ENCODE results near the gene APOA1. TPM values are rescaled to one million over a fixed set of nuclear protein-coding genes. Genes with fewer than 3 reads are reported as not detected.
"Not testable (repeated sequence)": the region's sequence is repeated elsewhere in the genome, so short reads cannot be mapped to it uniquely, and the experiment has no call there.

The APOA1 gene
- total RNA-seq, 1 donor from 2014 or later, result 0.10 TPM

- DNase-seq (ENCODE audit: low read depth), result no peak
These were observed 20.5 kb upstream of the APOA1 start for GRCh38 chr11:116857936-116858335.

- DNase-seq (ENCODE audit: low read depth), result no peak
These were observed 19.9 kb upstream of the APOA1 start for GRCh38 chr11:116857316-116857715.

DNA sequence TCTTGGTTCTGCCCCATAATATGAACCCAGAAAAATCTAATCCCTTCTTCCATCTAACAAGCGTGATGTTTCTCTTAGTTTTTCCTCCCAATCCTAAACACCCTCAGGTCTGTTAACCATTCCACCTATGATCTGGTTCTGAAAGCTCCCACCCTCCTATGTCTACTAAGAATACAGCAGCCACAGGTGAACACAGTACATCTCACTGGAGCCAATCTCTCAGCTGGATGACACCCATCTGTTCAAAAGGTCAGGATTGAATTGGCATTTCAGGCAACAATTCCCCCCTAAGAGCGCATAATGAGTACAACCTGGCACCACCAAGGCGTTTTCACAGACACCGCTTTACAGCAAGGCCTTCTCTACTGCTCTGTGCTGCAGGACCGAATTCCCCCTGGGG, 19.0 kb upstream of the APOA1 start:
- DNase-seq (ENCODE audit: low read depth), result no peak

GRCh38 chr11:116855413-116855812, 18.0 kb upstream of the APOA1 start:
- DNase-seq (ENCODE audit: low read depth), result no peak

DNA sequence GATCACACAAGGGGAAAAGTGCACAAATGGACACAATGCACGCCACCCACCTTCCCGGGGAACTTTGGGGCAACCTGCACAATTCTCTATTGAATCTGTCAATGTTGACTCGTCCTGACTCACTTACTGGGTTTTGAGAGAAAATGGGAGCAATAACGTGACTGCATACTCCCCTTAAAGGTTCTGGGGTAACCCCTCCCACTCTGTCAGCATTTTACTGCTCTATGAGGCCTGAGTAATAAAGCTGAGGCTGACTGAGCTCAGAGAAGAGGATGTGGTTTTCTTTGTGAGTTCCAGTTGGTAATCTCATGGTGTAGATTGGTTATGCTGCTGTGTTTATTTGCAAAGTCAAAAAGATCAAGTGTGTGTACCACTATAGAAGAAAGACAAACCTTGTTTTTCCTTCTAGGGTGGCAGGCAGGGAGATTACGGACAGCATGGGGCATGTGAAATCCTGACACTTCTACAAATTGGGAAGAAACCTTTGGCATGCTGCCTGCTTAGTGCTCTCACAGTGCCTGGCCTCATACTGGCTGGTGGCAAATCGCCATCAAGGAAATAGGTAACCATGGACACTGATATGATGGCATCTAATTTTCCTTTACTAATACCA, 16.1 kb upstream of the APOA1 start:
- peak; percentile 96 for DNase-seq (ENCODE audit: low read depth)

DNA sequence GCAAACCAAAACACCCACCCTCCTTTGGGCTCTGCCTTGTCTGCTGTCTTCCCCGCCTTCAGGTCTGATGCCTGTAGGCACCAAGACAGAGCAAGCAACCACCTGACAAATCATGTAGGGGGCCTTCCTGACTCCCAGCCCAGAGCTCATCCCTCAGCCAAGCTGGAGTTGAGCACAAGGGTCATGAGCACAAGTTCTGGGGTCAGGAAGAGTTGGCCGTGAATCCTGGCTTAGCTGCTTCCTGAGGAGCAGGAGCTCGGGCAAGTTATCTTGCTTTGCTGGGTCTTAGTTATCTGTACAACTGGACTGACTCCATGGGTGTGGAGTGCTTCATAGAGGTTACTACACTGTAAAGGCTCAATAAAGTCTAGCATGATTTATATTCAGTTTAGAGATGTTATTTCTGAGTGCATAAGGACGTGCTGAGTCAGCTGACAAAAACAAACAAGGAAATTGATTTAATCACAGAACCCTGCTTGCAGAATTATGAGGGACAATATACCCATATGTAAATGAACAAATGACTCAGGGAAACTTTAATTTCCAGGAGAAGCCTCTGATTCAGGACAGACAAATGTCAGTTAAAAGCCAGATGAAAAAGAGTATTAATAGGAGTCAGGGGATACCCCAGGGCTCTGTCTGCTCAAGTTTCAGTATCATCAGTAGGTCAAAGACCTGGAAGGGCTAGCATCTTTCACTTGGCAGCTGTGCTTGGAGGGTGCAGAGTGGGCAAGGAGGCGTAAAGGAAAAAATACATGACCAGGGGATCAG, 15.0 kb upstream of the APOA1 start:
- DNase-seq (ENCODE audit: low read depth), result peak; percentile 59

DNA sequence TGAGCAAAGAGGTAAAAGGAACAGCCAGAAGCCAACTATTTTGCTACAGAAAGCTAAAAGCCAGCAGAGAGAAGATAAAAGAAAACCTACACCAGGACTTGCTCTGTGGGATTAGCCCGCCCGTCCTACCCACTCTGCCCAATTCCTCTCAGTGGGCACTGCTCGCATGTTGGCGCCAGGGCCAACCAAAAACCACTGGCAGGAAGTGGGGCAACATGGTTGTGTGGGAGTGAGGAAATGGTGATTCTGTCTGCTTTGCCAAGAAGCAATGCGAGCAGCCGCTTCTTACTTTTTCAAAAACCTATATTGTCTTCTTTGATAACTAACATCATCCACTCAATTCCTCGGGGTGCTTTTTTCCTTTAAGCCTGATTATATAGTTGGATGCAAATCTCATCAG, 14.2 kb upstream of the APOA1 start:
- DNase-seq (ENCODE audit: low read depth), result peak; percentile 16

DNA sequence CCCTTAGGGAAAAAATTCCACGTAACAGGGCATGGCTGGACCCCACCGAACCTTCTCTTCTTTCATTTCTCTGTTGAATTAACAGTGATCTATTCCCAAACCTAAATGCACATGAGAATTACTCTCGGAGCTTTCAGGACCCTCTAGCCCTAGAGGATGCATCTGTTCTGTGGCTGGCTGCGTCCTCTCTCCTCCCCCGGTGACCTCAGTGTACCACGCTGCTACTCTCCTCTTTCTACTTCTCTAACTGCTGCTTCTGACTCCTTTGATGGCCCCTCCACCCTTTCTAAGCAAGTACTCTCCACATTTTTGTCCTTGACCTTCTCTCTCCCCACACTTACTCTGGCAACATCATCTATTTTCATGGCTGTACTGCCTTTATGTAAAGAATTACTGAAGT, 12.1 kb upstream of the APOA1 start:
- DNase-seq (ENCODE audit: low read depth), result no peak

DNA sequence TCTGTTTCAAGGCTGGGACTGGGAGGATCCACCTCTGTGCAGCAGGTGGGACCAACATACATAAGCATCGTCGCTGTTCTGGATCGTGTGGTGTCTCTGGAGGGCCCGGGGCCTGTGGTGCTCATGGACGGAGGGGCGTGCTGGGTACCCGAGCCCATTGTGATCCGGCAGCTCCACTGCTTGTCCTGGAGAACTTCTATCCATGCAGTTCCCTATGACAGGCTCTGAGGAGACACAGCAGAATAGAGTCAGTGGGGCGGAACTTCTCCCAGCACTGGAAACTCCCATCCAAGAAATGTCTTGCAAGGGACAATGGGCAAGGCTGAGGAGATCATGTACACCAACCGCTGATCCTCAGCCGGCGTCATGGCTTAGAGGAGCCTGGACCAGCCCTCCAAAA, 11.6 kb upstream of the APOA1 start:
- DNase-seq (ENCODE audit: low read depth), result no peak

- no peak for DNase-seq (ENCODE audit: low read depth)
These were observed 10.2 kb upstream of the APOA1 start for GRCh38 chr11:116847612-116848011.

DNA sequence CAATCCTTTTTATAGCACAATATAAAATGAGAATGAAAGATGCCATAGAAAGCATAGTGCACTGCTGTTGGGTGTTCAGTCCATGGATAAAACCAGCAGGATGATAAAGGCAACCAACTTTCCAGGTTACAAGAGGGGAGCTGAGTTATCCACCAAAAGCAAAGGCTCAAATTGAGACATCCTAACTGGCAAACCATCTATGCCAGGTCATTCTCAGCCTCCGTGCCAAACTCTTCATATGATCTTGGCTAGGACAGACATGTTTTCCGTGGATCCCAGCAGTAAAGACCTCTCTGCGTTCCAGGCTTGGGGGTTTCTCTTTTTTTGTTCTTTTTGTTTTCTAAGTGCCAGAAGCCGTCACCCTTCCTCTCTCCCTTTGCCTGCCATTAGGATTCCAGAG, 7.3 kb upstream of the APOA1 start:
- no peak for DNase-seq (ENCODE audit: low read depth)

DNA sequence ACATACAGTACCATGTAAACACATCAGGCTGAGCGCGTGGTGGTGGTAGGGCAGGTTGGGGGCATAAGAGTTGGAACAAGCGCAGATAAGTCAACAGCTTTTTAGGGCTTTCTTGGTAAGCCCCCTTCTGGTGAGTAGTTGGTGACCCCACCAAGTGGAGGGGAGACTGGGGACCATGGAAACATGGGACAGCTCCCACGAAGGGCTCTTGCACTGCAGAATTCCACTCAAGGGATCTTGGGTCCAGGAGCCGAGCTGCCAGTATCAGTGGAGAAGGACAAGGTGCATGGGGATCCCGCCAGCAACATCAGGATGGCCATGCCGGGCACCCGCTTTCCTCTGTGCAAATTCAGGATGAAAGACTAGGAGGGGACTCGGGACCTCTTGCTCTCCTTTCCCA, 6.2 kb upstream of the APOA1 start:
- no peak for DNase-seq (ENCODE audit: low read depth)

GRCh38 chr11:116842909-116843308, 5.5 kb upstream of the APOA1 start:
- peak; percentile 48 for DNase-seq (ENCODE audit: low read depth)

DNA sequence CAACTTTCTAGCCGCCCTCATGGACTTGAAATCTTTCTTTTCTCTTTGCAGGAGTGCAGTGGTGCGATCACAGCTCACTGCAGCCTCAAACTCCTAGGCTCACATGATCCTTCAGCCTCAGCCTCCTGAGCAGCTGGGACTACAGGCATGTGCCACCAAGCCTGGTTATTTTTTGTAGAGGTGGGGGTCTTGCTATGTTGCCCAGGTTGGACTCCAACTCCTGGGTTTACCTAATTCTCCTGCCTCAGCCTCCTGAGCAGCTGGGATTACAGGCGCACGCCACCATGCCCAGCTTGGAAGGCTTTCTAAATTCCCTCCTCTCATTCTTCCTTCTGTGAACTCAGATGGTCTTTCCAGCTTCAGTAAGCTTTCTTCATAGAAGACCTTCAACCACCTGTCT, 4.7 kb upstream of the APOA1 start:
- no peak for DNase-seq (ENCODE audit: low read depth)

GRCh38 chr11:116840746-116841296, 3.4 kb upstream of the APOA1 start:
- DNase-seq (ENCODE audit: low read depth), result no peak

- no peak for DNase-seq (ENCODE audit: low read depth)
These were observed 2.9 kb upstream of the APOA1 start for GRCh38 chr11:116840224-116840745.

DNA sequence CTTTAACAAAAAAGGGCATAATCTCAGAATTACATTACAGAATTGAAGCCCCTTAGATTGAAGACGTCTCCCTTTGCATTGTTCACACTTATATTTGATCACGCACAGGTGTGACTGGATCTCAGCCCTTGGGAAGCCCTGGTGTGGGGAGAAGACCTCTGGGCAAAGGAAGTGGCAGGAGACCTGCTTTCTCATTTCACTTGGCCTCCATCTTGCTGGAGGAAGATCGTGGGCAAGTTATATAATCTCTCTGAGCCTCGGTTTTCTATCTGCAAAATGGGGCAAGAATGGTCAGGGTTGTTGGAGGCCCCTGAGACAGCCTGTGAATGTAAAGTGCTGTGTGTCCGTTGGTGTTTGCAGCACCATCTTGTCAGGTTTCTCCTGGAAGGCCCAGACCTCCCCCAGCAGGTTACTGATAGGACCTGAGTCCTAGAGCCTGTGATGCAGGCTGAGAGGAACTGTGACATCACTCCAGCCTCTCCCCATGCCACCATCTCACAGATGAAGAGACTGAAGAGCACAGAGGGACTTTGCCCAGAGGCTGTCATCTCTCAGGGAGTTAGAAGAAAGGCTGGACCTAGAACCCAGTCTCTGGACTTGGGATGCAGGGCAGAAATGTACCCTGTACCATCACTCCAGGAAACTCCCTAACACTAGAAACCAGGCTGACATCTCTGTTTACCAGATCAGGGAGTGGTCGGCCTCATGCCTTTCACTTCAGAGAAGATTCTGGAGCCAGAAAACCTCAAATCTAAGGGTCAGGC, 1.1 kb upstream of the APOA1 start:
- DNase-seq (ENCODE audit: low read depth), result no peak

DNA sequence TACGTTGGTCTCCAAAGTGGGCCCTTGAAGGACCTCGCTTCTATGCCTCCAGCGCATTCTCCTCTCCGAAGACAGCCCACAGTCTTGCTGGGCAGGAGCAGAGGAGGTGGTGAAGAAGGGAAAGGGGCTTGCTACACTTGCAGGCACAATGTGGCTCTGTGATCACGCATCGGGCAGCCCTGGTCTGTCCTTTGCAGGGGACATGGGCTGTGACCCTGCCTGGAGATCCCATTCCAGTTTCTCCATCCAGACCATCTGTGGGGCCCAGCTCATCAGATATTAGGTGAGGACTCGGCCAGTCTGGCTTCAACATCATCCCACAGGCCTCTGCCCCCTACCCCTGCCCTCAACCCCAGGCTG, 810 bp downstream of the APOA1 start:
- no peak for DNase-seq (ENCODE audit: low read depth)

- DNase-seq (ENCODE audit: low read depth), result peak; percentile 75
These were observed 1.4 kb downstream of the APOA1 start for GRCh38 chr11:116835791-116836631.

DNA sequence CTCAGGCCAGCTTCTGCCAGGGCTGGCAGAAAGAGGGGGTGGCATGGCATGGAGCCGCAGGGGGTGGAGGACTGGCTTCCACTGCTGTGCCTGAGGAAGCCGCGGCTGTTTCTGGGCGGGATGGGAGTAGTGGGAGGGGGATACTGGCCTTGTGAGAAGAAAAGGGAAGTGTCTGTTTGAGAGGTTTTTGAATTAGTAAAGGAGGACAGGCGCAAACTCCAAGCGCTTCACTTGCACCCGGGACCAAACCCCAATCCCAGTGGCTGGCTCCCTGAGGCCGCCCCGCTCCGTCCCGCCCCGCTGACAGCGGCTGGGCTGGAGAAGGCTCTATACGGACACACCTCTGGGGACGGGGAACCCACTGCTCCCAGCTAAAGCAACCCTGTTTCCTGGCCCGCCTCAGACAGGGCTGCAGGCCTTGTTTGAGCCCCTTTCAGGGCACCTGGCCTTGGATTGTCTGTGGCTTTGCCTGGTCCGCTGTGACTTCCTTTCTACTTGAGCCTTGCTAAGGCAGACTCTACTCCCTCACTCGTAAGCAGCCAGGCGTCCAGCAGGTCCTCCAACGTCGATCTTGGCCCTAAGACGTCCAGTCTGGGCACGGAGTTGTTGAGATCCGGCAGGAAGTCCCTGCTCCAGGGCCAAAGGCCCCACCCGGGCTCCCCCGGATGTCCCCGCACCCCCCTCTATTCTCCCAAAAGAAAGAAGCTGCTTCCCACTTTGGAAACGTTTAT, 2.2 kb downstream of the APOA1 start:
- DNase-seq (ENCODE audit: low read depth), result no peak

DNA sequence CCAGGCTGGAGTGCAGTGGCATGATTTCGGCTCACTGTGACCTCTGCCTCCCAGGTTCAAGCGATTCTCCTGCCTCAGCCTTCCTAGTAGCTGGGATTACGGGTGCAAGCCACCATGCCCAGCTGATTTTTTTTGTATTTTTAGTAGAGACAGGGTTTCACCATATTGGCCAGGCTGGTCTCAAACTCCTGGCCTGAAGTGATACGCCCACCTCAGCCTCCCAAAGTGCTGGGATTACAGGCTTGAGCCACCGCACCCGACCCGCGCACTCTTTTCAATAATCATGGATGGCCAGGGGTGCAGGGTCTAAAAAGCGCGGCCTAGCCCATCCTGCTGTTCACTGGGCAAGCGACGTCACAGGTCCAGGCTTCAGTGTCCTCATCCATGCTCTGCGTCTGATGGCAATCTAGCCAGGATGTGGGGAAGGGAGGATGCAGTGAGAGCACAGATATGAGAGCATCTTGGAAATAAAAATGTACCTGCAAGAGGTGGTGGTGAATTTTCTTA, 2.8 kb downstream of the APOA1 start:
- not testable (repeated sequence) for DNase-seq (ENCODE audit: low read depth)
